ENCODE data around the gene BPGM. TPM values are rescaled to one million over a fixed set of nuclear protein-coding genes. Genes with fewer than 3 reads are reported as not detected.
A peak's percentile ranks its signal among the peaks of the same experiment; 100 is the strongest.

BPGM gene
- total RNA-seq, 2 donors from 2014 or later = 18.3 to 18.7 TPM

DNA sequence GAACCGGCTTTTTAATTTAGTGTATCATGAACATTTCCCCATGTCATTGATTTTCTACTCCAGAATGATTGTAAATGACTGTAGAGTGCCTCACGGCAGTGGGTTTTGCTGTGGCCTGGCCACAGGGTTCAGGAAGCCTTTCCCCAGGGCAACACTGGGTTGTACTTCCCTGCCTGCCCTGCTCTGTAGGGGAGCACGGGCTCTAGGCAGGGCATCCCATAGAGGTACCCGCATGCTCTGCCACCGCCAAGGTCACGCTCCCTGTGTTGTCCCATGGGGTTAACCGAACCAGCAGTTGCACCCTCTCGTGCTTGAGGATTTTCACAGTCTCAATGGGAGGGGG, 63.8 kb downstream of the BPGM start:
- no peaks in the 10 kb centered on the region for H3K4me1 ChIP-seq (replicated peaks)
- 93% methylated on average over 8 of the region's 8 CpGs for WGBS
- H3K9me3 ChIP-seq = no peaks in the 10 kb centered on the region
- H3K4me3 ChIP-seq = no peak overlapping the region
- TF ChIP-seq, protein P1, sequence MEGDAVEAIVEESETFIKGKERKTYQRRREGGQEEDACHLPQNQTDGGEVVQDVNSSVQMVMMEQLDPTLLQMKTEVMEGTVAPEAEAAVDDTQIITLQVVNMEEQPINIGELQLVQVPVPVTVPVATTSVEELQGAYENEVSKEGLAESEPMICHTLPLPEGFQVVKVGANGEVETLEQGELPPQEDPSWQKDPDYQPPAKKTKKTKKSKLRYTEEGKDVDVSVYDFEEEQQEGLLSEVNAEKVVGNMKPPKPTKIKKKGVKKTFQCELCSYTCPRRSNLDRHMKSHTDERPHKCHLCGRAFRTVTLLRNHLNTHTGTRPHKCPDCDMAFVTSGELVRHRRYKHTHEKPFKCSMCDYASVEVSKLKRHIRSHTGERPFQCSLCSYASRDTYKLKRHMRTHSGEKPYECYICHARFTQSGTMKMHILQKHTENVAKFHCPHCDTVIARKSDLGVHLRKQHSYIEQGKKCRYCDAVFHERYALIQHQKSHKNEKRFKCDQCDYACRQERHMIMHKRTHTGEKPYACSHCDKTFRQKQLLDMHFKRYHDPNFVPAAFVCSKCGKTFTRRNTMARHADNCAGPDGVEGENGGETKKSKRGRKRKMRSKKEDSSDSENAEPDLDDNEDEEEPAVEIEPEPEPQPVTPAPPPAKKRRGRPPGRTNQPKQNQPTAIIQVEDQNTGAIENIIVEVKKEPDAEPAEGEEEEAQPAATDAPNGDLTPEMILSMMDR (IDR thresholded peaks at IDR 0.05) = no peak
- no peak for TF ChIP-seq POLR2A (IDR thresholded peaks at IDR 0.05)
- no peak for TF ChIP-seq POLR2AphosphoS5 (IDR thresholded peaks at IDR 0.05)
- H3K36me3 ChIP-seq = no peaks in the 10 kb centered on the region
- peak overlapping the region; percentile 54 to 55 for H3K27ac ChIP-seq
- no peaks in the 10 kb centered on the region for H3K27me3 ChIP-seq (replicated peaks; ENCODE audit: insufficient read depth)
- intact Hi-C loops (cut with DNase I) = no loop called here
- no peak for DNase-seq (ENCODE audit: low spot score)

DNA sequence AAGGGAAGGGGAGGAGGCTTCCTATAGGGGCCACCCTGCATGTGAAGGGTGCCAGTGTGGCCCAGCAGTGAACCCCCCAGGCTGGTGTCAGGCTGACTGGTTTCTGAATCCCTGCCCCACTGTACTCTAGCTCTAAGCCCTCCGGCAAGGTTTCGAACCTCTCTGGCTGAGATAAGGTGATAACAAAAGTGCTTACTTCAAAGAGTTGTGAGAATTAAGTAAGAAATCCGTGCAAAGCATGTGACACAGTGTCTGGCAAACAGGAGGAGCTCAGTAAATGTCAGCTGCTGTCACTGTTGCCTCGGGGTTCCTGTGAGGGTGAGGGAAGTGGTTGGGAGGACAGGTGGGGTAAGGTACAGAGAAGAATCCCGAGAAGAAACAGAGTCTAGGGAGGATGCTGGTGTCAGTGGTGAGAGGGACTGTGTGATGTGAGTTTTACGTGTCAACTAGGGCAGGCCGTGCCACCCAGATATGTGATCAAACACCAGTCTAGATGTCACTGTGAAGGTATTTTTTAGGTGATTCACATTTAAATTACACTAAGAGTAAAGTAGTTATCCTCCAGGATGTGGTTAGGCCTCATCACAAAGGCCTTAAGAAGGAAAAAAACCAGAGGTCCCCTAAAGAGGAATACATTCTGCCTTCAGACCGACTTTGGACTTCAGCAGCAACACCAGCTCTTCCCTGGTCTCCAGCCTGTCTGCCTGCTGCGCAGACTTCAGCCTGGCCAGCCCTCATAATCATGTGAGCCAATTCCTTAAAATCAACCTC, 64.4 kb downstream of the BPGM start:
- TF ChIP-seq POLR2AphosphoS5 (IDR thresholded peaks at IDR 0.05) (no peak), POLR2A (IDR thresholded peaks at IDR 0.05) (no peak)
- TF ChIP-seq, protein P1 (IDR thresholded peaks at IDR 0.05) = no peak
- H3K27me3 ChIP-seq (replicated peaks; ENCODE audit: insufficient read depth) = no peaks in the 10 kb centered on the region
- peak overlapping the region; percentile 54 to 55 for H3K27ac ChIP-seq
- H3K36me3 ChIP-seq = no peaks in the 10 kb centered on the region
- H3K4me3 ChIP-seq = no peak overlapping the region
- no peaks in the 10 kb centered on the region for H3K9me3 ChIP-seq
- DNase-seq (ENCODE audit: low spot score) = no peak
- intact Hi-C loops (cut with DNase I) = no loop called here
- 45% methylated on average over 9 of the region's 9 CpGs for WGBS
- H3K4me1 ChIP-seq (replicated peaks) = no peaks in the 10 kb centered on the region

DNA sequence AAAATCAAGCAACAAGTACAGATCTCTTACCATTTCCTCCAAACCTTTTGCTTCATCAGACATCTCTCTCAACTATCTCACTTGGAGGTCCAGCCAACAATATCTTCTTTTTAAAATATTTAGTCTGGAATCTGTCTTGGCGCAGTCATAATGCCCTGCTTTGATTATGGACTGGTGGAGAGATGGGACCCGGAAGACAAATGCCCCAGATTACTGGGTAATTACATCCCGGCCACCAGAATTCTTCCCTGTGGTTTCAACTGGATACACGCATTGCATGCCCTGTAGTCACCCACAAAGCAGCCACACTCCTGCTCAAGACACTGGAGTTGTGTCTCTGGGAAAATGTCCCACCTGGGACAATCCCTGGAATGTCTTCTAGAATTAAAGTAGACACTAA, 65.5 kb downstream of the BPGM start:
- intact Hi-C loops (cut with DNase I) = no loop called here
- no peak for DNase-seq (ENCODE audit: low spot score)
- no peak for TF ChIP-seq POLR2A (IDR thresholded peaks at IDR 0.05)
- WGBS = 74% methylated on average over 4 of the region's 4 CpGs
- no peak overlapping the region for H3K4me3 ChIP-seq
- H3K36me3 ChIP-seq = no peaks in the 10 kb centered on the region
- H3K27ac ChIP-seq = peak overlapping the region in 1 of 2 donors; percentile 43
- H3K27me3 ChIP-seq (replicated peaks; ENCODE audit: insufficient read depth) = no peaks in the 10 kb centered on the region
- no peaks in the 10 kb centered on the region for H3K9me3 ChIP-seq
- H3K4me1 ChIP-seq (replicated peaks) = no peaks in the 10 kb centered on the region

DNA sequence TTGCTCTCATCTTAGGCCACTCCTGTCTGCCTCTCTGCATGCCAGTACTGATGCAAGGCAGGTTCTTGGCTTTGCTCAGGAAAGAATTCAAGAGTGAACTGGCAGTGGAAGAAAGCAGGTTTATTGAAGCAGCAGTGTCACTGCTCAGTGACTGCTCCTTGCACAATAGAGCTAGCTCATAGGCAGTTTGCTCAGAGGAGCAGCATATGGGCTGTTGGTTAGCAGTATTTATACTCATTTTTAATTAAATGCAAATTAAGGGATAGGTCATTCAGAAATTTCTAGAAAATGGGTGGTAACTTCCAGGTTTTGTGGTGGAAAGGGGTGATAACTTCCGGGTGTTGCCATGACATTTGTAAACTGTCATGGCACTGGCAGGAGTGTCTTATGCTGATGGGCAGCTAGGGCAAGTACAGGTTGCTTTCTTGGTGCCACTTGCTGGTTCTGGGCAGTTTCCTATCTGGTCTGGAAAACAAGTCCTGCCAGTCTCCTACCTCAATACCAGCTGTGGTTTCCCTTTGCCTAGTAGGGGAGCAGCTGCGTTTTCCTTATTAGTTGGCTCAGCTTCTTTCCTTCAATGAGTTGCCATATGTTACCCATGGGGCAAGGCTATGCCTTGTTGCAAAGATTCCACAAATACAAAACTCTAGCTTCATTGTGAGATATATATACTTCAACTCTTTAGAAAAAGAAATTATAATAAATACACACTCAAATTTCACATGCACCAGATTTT, 68.0 kb downstream of the BPGM start:
- H3K9me3 ChIP-seq = no peaks in the 10 kb centered on the region
- 88% methylated on average over 2 of the region's 2 CpGs for WGBS
- no peaks in the 10 kb centered on the region for H3K36me3 ChIP-seq
- no peak overlapping the region for H3K4me3 ChIP-seq
- H3K4me1 ChIP-seq (replicated peaks) = no peaks in the 10 kb centered on the region
- TF ChIP-seq POLR2AphosphoS5 (IDR thresholded peaks at IDR 0.05) = no peak
- TF ChIP-seq, protein P1 (IDR thresholded peaks at IDR 0.05) = no peak
- TF ChIP-seq POLR2A (IDR thresholded peaks at IDR 0.05) = no peak
- peak overlapping the region in 1 of 2 donors; percentile 17 for H3K27ac ChIP-seq
- H3K27me3 ChIP-seq (replicated peaks; ENCODE audit: insufficient read depth) = no peaks in the 10 kb centered on the region
- DNase-seq (ENCODE audit: low spot score) = no peak
- intact Hi-C loops (cut with DNase I) = no loop called here

DNA sequence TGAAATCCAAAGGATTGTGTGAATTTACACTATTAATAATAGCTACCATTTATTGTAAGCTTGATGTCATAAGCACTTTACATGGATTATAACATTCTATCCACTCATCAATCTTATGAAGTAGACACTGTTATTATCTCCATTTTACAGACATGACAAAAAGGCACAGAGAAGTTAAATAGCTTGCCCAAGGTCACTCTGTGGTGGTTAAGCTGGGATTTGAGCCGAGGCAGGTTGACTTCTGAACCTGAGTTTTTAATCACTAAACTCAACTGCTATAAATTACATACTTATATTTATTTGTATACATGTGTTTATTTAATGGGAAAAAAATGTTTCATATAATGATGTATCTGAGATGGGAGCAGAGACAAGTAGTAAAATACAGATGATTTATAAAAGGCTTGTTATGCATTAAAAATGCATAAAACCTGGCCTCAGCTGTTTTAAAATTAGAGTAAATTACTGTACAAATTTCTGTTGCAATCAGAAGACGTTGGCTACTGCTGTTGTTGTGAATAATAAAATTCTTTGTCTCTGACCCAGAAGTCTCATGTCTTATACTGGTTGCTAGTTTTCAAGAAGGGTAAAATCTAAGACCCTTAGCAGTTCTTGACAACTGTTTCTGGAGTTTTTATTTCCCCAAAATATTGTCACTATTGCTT, 71.7 kb downstream of the BPGM start:
- Histone ChIP-seq H3K27ac (no peak overlapping the region), H3K4me3 (no peak overlapping the region), H3K9me3 (no peaks in the 10 kb centered on the region), H3K4me1 (replicated peaks) (no peaks in the 10 kb centered on the region), H3K36me3 (no peaks in the 10 kb centered on the region), H3K27me3 (replicated peaks; ENCODE audit: insufficient read depth) (no peaks in the 10 kb centered on the region)
- TF ChIP-seq, protein P1 (IDR thresholded peaks at IDR 0.05) = no peak
- TF ChIP-seq POLR2A (IDR thresholded peaks at IDR 0.05) (no peak), POLR2AphosphoS5 (IDR thresholded peaks at IDR 0.05) (no peak)
- WGBS = 61% methylated on average over 2 of the region's 2 CpGs
- intact Hi-C loops (cut with DNase I) = no loop called here
- DNase-seq (ENCODE audit: low spot score) = no peak
